ENCODE results near the gene CAMK2A. TPM values are rescaled to one million over a fixed set of nuclear protein-coding genes. Genes with fewer than 3 reads are reported as not detected.

The CAMK2A gene
- total RNA-seq, 1 experiment from 2014 or later: 0.33 TPM

- no peaks in the 10 kb centered on the region for H3K23me2 ChIP-seq (ENCODE audit: insufficient read length, low read depth, low read length, poor library complexity, severe bottlenecking)
- H2BK12ac ChIP-seq (ENCODE audit: insufficient read length, low read depth, low read length): no peak overlapping the region
- H3T11ph ChIP-seq (ENCODE audit: low read length): no peak overlapping the region
- no peak overlapping the region for H3K4me3 Mint-ChIP-seq
- no peak overlapping the region for H3K23ac ChIP-seq (ENCODE audit: insufficient read length, low read depth, low read length)
- H3K27ac Mint-ChIP-seq: no peak overlapping the region
- H3K27ac ChIP-seq (ENCODE audit: insufficient read length, low read depth, low read length): no peak overlapping the region
- 0 out of 2 replicates have a peak, but pooled peaks cover 2% of the 10 kb centered on the region for H3K4me1 ChIP-seq (ENCODE audit: insufficient read depth, low read length)
- H3K27me3 Mint-ChIP-seq (ENCODE audit: low read depth): no peaks in the 10 kb centered on the region; the same call in 1 of the 2 replicates
- no peak overlapping the region for H2BK20ac ChIP-seq (ENCODE audit: low read depth, low read length, poor library complexity, severe bottlenecking)
- H3K18ac ChIP-seq (ENCODE audit: insufficient read length, low read depth, low read length): no peak overlapping the region
- TF ChIP-seq, protein P1, sequence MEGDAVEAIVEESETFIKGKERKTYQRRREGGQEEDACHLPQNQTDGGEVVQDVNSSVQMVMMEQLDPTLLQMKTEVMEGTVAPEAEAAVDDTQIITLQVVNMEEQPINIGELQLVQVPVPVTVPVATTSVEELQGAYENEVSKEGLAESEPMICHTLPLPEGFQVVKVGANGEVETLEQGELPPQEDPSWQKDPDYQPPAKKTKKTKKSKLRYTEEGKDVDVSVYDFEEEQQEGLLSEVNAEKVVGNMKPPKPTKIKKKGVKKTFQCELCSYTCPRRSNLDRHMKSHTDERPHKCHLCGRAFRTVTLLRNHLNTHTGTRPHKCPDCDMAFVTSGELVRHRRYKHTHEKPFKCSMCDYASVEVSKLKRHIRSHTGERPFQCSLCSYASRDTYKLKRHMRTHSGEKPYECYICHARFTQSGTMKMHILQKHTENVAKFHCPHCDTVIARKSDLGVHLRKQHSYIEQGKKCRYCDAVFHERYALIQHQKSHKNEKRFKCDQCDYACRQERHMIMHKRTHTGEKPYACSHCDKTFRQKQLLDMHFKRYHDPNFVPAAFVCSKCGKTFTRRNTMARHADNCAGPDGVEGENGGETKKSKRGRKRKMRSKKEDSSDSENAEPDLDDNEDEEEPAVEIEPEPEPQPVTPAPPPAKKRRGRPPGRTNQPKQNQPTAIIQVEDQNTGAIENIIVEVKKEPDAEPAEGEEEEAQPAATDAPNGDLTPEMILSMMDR (conservative IDR thresholded peaks at IDR 0.05): no peak
- no peak overlapping the region for H3K4ac ChIP-seq (ENCODE audit: low read depth, low read length)
- no peak for DNase-seq
- H4K20me1 ChIP-seq (ENCODE audit: control insufficient read depth, insufficient read depth, insufficient read length): no peaks in the 10 kb centered on the region
- H3K4me2 ChIP-seq (ENCODE audit: insufficient read depth, insufficient read length, low read length): no peak overlapping the region
- no peak overlapping the region for H4K8ac ChIP-seq (replicated peaks; ENCODE audit: insufficient read length, low read depth, low read length)
- H3K79me1 ChIP-seq (ENCODE audit: insufficient read depth, low read depth, low read length, poor library complexity, severe bottlenecking): no peaks in the 10 kb centered on the region
- H3K9ac ChIP-seq (ENCODE audit: extremely low read depth, insufficient read length, low read length): no peak overlapping the region
- peaks cover 11 to 16% of the 10 kb centered on the region in 2 experiments for H3K4me1 Mint-ChIP-seq
- no peaks in the 10 kb centered on the region for H3K27me3 ChIP-seq (ENCODE audit: insufficient read depth, low read length)
- no peak overlapping the region for H2BK120ac ChIP-seq (ENCODE audit: low read depth, low read length, poor library complexity, severe bottlenecking)
- H2BK15ac ChIP-seq (ENCODE audit: low read depth, low read length): no peak overlapping the region
- H3K9me3 Mint-ChIP-seq: no peaks in the 10 kb centered on the region
- H2AK5ac ChIP-seq (ENCODE audit: insufficient read length, low read length): no peak overlapping the region
- H3K14ac ChIP-seq (ENCODE audit: insufficient read depth, low read length): no peak overlapping the region
- H2BK5ac ChIP-seq (ENCODE audit: insufficient read length, low read length): no peak overlapping the region
- no peak overlapping the region for H3K56ac ChIP-seq (ENCODE audit: insufficient read length, low read depth, low read length)
- H3K36me3 Mint-ChIP-seq (ENCODE audit: insufficient read depth in 1 of 3, low read depth in 3 of 3): no peaks in the 10 kb centered on the region
- no peaks in the 10 kb centered on the region for H3K79me2 ChIP-seq (ENCODE audit: insufficient read depth, low read length)
- no peaks in the 10 kb centered on the region for H3K9me3 ChIP-seq (ENCODE audit: control insufficient read depth, low read depth, low read length)
- no peak overlapping the region for H2AFZ ChIP-seq (ENCODE audit: low read length)
- no CpG with 5 or more reads among the region's 6 CpGs for WGBS (ENCODE audit: extremely low coverage, insufficient read length, low lambda C conversion rate)
- no peak overlapping the region for H4K91ac ChIP-seq (ENCODE audit: insufficient read length, low read depth, low read length)
- no peak overlapping the region for H4K5ac ChIP-seq (ENCODE audit: insufficient read length, low read depth, low read length)
Measured at GRCh38 chr5:150323092-150323491, 33.5 kb upstream of the CAMK2A start.

Data from H9 (cell line).